BLaER1 (cell line): Measurements from ENCODE around the gene PRKCSH.

Source experiments
- H3K27ac ChIP-seq: shearing (Covaris generic); formaldehyde crosslinking; 2 replicates; pipeline ENCODE4 v1.8.1; 2022
- H3K27me3 ChIP-seq: shearing (Covaris generic); formaldehyde crosslinking; 2 replicates; pipeline ENCODE4 v1.8.1; 2022
- H3K36me3 ChIP-seq: shearing (Covaris generic); formaldehyde crosslinking; 2 replicates; pipeline ENCODE4 v1.8.1; 2022
- H3K4me1 ChIP-seq: shearing (Covaris generic); formaldehyde crosslinking; 2 replicates; pipeline ENCODE4 v1.8.1; 2022
- H3K4me2 ChIP-seq: shearing (Covaris generic); formaldehyde crosslinking; 2 replicates; pipeline ENCODE4 v1.8.1; 2022
- H3K4me3 ChIP-seq: shearing (Covaris generic); formaldehyde crosslinking; 2 replicates; pipeline ENCODE4 v1.8.1; 2022
- H3K9ac ChIP-seq: shearing (Covaris generic); formaldehyde crosslinking; 2 replicates; pipeline ENCODE4 v1.8.1; 2022
- H3K9me3 ChIP-seq: shearing (Covaris generic); formaldehyde crosslinking; 2 replicates; pipeline ENCODE4 v1.8.1; 2022
- H4K20me1 ChIP-seq: shearing (Covaris generic); formaldehyde crosslinking; 2 replicates; pipeline ENCODE4 v1.8.1; 2022
- Cebpa-rat ChIP-seq: shearing (Covaris generic); IDR thresholded peaks from 2 replicates; pipeline ENCODE4 v1.8.1; 2022

PRKCSH gene

GRCh38 chr19:11434703-11435056, 755 bp upstream of the PRKCSH start:
- Histone ChIP-seq H3K36me3 (peaks cover 36% of the 10 kb centered on the region), H3K4me3 (peak overlapping the region; percentile 82), H3K27ac (no peak overlapping the region), H3K27me3 (no peaks in the 10 kb centered on the region), H3K9ac (peak overlapping the region; percentile 85; the same call in 1 of the 2 replicates), H4K20me1 (no peaks in the 10 kb centered on the region), H3K4me2 (peak overlapping the region; percentile 93), H3K9me3 (no peaks in the 10 kb centered on the region), H3K4me1 (peaks cover 25% of the 10 kb centered on the region)
- no peak for TF ChIP-seq Cebpa-rat

DNA sequence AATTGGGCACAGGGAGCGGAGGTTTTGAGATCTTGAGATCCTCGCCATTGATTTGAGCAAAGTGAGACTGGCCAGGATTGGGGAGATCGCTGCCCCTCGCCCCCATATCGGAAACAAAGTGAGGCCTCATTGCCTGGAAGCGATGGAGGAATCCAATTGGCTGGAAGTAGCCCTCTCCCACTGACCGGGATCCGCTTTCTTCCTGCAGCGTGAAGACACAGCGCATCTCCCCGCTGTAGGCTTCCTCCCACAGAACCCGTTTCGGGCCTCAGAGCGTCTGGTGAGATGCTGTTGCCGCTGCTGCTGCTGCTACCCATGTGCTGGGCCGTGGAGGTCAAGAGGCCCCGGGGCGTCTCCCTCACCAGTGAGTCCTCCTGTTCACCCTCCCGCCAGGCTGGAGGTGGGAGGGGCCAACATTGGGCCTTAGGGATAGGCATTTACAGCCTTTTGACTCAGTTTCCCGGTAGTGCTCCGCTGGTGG, 438 bp downstream of the PRKCSH start:
- H4K20me1 ChIP-seq: peaks cover 1% of the 10 kb centered on the region
- no peaks in the 10 kb centered on the region for H3K27me3 ChIP-seq
- H3K9me3 ChIP-seq: no peaks in the 10 kb centered on the region
- peaks cover 46% of the 10 kb centered on the region for H3K36me3 ChIP-seq
- peak overlapping the region; percentile 85 for H3K9ac ChIP-seq
- H3K4me3 ChIP-seq: peak overlapping the region; percentile 82
- peak overlapping the region; percentile 93 for H3K4me2 ChIP-seq
- H3K27ac ChIP-seq: peak overlapping the region; percentile 83
- H3K4me1 ChIP-seq: peaks cover 32% of the 10 kb centered on the region
- TF ChIP-seq Cebpa-rat: no peak

GRCh38 chr19:11437955-11438354, 2.5 kb downstream of the PRKCSH start:
- no peak overlapping the region for H3K4me2 ChIP-seq

DNA sequence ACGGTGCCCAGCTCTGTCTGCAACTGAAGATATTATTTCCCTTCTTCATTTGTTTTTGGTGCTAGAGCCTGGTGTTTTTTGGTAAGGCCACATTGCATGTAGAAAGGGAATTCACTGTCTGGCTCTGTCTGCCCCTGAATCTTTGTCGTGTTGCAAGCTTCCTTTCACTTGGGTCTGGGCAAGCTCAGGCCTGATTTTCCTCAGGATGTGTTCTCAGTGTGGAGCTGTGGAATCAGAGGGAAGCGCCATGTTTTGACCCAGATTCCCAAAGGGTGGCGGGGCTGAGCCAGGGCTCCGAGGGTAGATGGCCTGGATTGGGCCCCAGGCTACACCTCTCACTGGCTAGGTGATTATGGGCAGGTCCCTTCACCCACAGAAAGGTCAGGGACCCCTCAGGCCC, 8.6 kb downstream of the PRKCSH start:
- Histone ChIP-seq H4K20me1 (peaks cover 47% of the 10 kb centered on the region), H3K4me2 (peak overlapping the region; percentile 37), H3K27ac (peak overlapping the region; percentile 25), H3K9ac (peak overlapping the region; percentile 49), H3K4me3 (no peak overlapping the region), H3K36me3 (peaks cover 97% of the 10 kb centered on the region), H3K4me1 (peaks cover 27% of the 10 kb centered on the region), H3K27me3 (no peaks in the 10 kb centered on the region), H3K9me3 (no peaks in the 10 kb centered on the region)
- TF ChIP-seq Cebpa-rat: no peak

More at GRCh38 chr19:11437955-11438354, 2.5 kb downstream of the PRKCSH start:
- H3K9ac ChIP-seq: no peak overlapping the region
- peaks cover 67% of the 10 kb centered on the region for H3K36me3 ChIP-seq
- no peak for TF ChIP-seq Cebpa-rat
- no peaks in the 10 kb centered on the region for H3K9me3 ChIP-seq
- no peak overlapping the region for H3K27ac ChIP-seq
- H3K27me3 ChIP-seq: no peaks in the 10 kb centered on the region
- H3K4me1 ChIP-seq: peaks cover 37% of the 10 kb centered on the region
- peaks cover 22% of the 10 kb centered on the region for H4K20me1 ChIP-seq
- no peak overlapping the region for H3K4me3 ChIP-seq

- Histone ChIP-seq H3K27ac (peak overlapping the region; percentile 25; the same call in 1 of the 2 replicates), H4K20me1 (peaks cover 47% of the 10 kb centered on the region), H3K4me3 (no peak overlapping the region), H3K27me3 (no peaks in the 10 kb centered on the region), H3K9me3 (no peaks in the 10 kb centered on the region), H3K9ac (no peak overlapping the region), H3K4me1 (peaks cover 27% of the 10 kb centered on the region), H3K4me2 (no peak overlapping the region), H3K36me3 (peaks cover 98% of the 10 kb centered on the region)
- TF ChIP-seq Cebpa-rat: no peak
Observed at GRCh38 chr19:11445141-11445540, 9.7 kb downstream of the PRKCSH start.

- H4K20me1 ChIP-seq: peaks cover 42% of the 10 kb centered on the region
- H3K27me3 ChIP-seq: no peaks in the 10 kb centered on the region
- no peak for TF ChIP-seq Cebpa-rat
- no peak overlapping the region for H3K27ac ChIP-seq
- H3K9me3 ChIP-seq: no peaks in the 10 kb centered on the region
- peaks cover 98% of the 10 kb centered on the region for H3K36me3 ChIP-seq
- H3K9ac ChIP-seq: no peak overlapping the region
- H3K4me3 ChIP-seq: no peak overlapping the region
- H3K4me2 ChIP-seq: no peak overlapping the region
- peaks cover 16% of the 10 kb centered on the region for H3K4me1 ChIP-seq
Observed at GRCh38 chr19:11446271-11446651, 10.8 kb downstream of the PRKCSH start.

DNA sequence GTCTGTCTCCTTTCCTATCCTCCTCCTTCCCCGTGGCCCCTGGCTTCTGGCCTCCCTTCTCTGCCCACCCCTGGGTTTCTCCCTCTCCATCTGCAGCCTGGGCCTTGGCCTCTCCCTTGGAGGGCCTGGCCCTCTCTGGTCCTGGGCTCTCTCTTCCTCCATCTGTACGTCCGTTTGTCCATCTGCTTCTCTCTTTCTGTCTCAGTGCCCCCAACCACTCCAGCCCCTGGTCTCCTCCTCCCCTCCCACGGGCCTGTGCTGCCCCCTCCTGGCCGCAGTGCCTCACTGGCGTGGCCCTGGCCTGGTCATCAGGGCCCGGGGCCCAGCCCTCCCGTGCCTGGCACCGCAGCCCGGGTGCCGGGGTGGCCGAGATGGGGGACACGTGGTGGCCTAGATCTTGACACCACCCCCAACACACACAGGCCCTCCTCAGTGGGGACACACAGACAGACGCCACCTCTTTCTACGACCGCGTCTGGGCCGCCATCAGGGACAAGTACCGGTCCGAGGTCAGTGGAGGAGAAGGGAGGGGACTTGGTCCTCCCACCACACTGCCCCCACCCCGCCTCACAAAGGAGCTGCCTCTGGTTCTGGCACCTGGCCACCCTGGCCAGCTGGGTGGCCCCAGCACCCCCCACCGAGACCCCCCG, 11.3 kb downstream of the PRKCSH start:
- H3K9ac ChIP-seq: no peak overlapping the region
- TF ChIP-seq Cebpa-rat: no peak
- H3K36me3 ChIP-seq: peaks cover 93% of the 10 kb centered on the region

DNA sequence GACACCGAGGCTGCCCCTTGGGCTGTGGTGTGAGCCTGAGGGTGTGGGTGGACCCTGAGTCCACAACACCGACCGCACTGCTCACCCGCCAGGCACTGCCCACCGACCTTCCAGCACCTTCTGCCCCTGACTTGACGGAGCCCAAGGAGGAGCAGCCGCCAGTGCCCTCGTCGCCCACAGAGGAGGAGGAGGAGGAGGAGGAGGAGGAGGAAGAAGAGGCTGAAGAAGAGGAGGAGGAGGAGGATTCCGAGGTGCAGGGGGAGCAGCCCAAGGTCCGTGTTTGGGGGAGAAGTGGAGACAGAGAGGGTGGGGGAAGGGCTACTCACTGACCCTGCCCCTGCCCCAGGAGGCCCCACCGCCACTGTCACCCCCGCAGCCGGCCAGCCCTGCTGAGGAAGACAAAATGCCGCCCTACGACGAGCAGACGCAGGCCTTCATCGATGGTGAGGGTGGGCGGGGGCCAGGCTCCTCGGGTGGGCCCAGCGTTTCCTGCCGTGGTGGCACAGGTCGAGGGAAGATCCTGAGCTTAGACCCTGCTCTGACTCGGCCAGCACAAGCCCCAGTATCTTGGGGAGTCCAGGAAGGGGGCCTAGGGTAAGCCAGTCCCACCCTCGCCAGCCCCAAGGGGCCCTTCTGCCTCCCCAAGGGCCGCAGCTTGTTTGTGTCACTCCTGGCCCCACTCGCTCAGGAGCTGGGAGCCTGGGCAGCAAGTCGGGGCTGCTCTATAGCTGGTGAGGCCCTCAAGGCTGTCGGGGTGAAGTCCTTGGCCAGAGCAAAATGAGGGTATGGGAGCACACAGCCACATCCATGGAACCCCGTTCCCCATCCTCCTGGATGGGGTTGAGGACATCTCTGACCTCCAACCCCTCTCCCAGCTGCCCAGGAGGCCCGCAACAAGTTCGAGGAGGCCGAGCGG, 12.2 kb downstream of the PRKCSH start:
- TF ChIP-seq Cebpa-rat: no peak
- Histone ChIP-seq H3K4me1 (peaks cover 22% of the 10 kb centered on the region), H3K4me2 (no peak overlapping the region), H3K9me3 (no peaks in the 10 kb centered on the region), H3K4me3 (no peak overlapping the region), H4K20me1 (peaks cover 28% of the 10 kb centered on the region), H3K27me3 (no peaks in the 10 kb centered on the region), H3K36me3 (peaks cover 85% of the 10 kb centered on the region), H3K27ac (no peak overlapping the region), H3K9ac (no peak overlapping the region)

More for the DNA sequence above, 11.3 kb downstream of the PRKCSH start:
- peaks cover 17% of the 10 kb centered on the region for H3K4me1 ChIP-seq
- no peaks in the 10 kb centered on the region for H3K27me3 ChIP-seq
- H3K9me3 ChIP-seq: no peaks in the 10 kb centered on the region
- no peak overlapping the region for H3K27ac ChIP-seq
- H3K4me3 ChIP-seq: no peak overlapping the region
- H3K4me2 ChIP-seq: no peak overlapping the region
- peaks cover 37% of the 10 kb centered on the region for H4K20me1 ChIP-seq

- no peak overlapping the region for H3K4me2 ChIP-seq
- no peaks in the 10 kb centered on the region for H3K27me3 ChIP-seq
- no peaks in the 10 kb centered on the region for H3K9me3 ChIP-seq
- H3K4me1 ChIP-seq: peaks cover 22% of the 10 kb centered on the region
- no peak for TF ChIP-seq Cebpa-rat
- H3K4me3 ChIP-seq: no peak overlapping the region
- H3K27ac ChIP-seq: no peak overlapping the region
- no peak overlapping the region for H3K9ac ChIP-seq
- H4K20me1 ChIP-seq: peaks cover 20% of the 10 kb centered on the region
- H3K36me3 ChIP-seq: peaks cover 76% of the 10 kb centered on the region
Observed at GRCh38 chr19:11448410-11448809, 13.0 kb downstream of the PRKCSH start.

GRCh38 chr19:11448923-11449554, 13.6 kb downstream of the PRKCSH start:
- Histone ChIP-seq H3K4me1 (peaks cover 16% of the 10 kb centered on the region), H3K4me3 (no peak overlapping the region), H3K9me3 (no peaks in the 10 kb centered on the region), H3K27ac (no peak overlapping the region), H4K20me1 (peaks cover 14% of the 10 kb centered on the region), H3K9ac (no peak overlapping the region), H3K4me2 (no peak overlapping the region), H3K36me3 (peaks cover 70% of the 10 kb centered on the region), H3K27me3 (no peaks in the 10 kb centered on the region)
- no peak for TF ChIP-seq Cebpa-rat
